ENCODE measurements around the gene TCHP.

The TCHP gene

GRCh38 chr12:109953656-109954055, 53.6 kb downstream of the TCHP start:
- DNase-seq = no peak
- no peaks in the 10 kb centered on the region for H3K27me3 ChIP-seq
- H3K4me3 ChIP-seq (ENCODE audit: low read depth, low read length) = no peak overlapping the region
- peaks cover 21% of the 10 kb centered on the region for H3K36me3 ChIP-seq
- 0 out of 2 replicates have a peak, but pooled peaks cover 2% of the 10 kb centered on the region for H3K4me1 ChIP-seq
- H3K9me3 ChIP-seq = no peaks in the 10 kb centered on the region
- no peak for TF ChIP-seq CTCF (IDR thresholded peaks at IDR 0.05; ENCODE audit: low read depth, low read length)

- TF ChIP-seq CTCF (IDR thresholded peaks at IDR 0.05; ENCODE audit: low read depth, low read length) = no peak
- Histone ChIP-seq H3K36me3 (peaks cover 9% of the 10 kb centered on the region), H3K27me3 (no peaks in the 10 kb centered on the region)
Measured at GRCh38 chr12:109958374-109958773, 58.3 kb downstream of the TCHP start.

GRCh38 chr12:109959411-109960093, 59.5 kb downstream of the TCHP start:
- no peak for TF ChIP-seq CTCF (IDR thresholded peaks at IDR 0.05; ENCODE audit: low read depth, low read length)
- H3K36me3 ChIP-seq = peaks cover 9% of the 10 kb centered on the region

More at GRCh38 chr12:109958374-109958773, 58.3 kb downstream of the TCHP start:
- Histone ChIP-seq H3K4me1 (no peaks in the 10 kb centered on the region), H3K4me3 (ENCODE audit: low read depth, low read length) (no peak overlapping the region), H3K9me3 (no peaks in the 10 kb centered on the region)
- DNase-seq = no peak

GRCh38 chr12:109961201-109961600, 61.1 kb downstream of the TCHP start:
- H3K36me3 ChIP-seq = peaks cover 18% of the 10 kb centered on the region
- no peak overlapping the region for H3K4me3 ChIP-seq (ENCODE audit: low read depth, low read length)
- H3K9me3 ChIP-seq = no peaks in the 10 kb centered on the region
- no peaks in the 10 kb centered on the region for H3K4me1 ChIP-seq
- TF ChIP-seq CTCF (IDR thresholded peaks at IDR 0.05; ENCODE audit: low read depth, low read length) = no peak
- no peak for DNase-seq
- H3K27me3 ChIP-seq = no peaks in the 10 kb centered on the region

More at GRCh38 chr12:109959411-109960093, 59.5 kb downstream of the TCHP start:
- Histone ChIP-seq H3K4me3 (ENCODE audit: low read depth, low read length) (no peak overlapping the region), H3K4me1 (no peaks in the 10 kb centered on the region), H3K9me3 (no peaks in the 10 kb centered on the region), H3K27me3 (no peaks in the 10 kb centered on the region)
- DNase-seq = no peak

- no peak for DNase-seq
- Histone ChIP-seq H3K36me3 (peaks cover 18% of the 10 kb centered on the region), H3K4me1 (no peaks in the 10 kb centered on the region), H3K4me3 (ENCODE audit: low read depth, low read length) (no peak overlapping the region), H3K9me3 (no peaks in the 10 kb centered on the region), H3K27me3 (no peaks in the 10 kb centered on the region)
- TF ChIP-seq CTCF (IDR thresholded peaks at IDR 0.05; ENCODE audit: low read depth, low read length) = no peak
Measured at GRCh38 chr12:109961612-109962011, 61.5 kb downstream of the TCHP start.

GRCh38 chr12:109962398-109962797, 62.3 kb downstream of the TCHP start:
- no peak for DNase-seq
- H3K36me3 ChIP-seq = peaks cover 18% of the 10 kb centered on the region
- no peaks in the 10 kb centered on the region for H3K4me1 ChIP-seq
- no peak for TF ChIP-seq CTCF (IDR thresholded peaks at IDR 0.05; ENCODE audit: low read depth, low read length)
- no peaks in the 10 kb centered on the region for H3K27me3 ChIP-seq
- H3K9me3 ChIP-seq = no peaks in the 10 kb centered on the region
- no peak overlapping the region for H3K4me3 ChIP-seq (ENCODE audit: low read depth, low read length)
